ENCODE measurements around the gene KRT81. TPM values are rescaled to one million over a fixed set of nuclear protein-coding genes. Genes with fewer than 3 reads are reported as not detected.
"Not testable (repeated sequence)": the region's sequence is repeated elsewhere in the genome, so short reads cannot be mapped to it uniquely, and the experiment has no call there.

KRT81 gene
- total RNA-seq, 4 donors from 2014 or later: not detected

GRCh38 chr12:52296572-52297215, 5.4 kb upstream of the KRT81 start:
- TF ChIP-seq CTCF (IDR thresholded peaks at IDR 0.05) (no peak), POLR2A (IDR thresholded peaks at IDR 0.05) (no peak)
- Histone ChIP-seq H3K36me3 (no peaks in the 10 kb centered on the region), H3K27me3 (peaks cover 0 to 57% (median 0%) of the 10 kb centered on the region in 4 donors), H3K4me3 (no peak overlapping the region), H3K27ac (no peak overlapping the region), H3K4me1 (no peaks in the 10 kb centered on the region), H3K9me3 (no peaks in the 10 kb centered on the region)
- 79 to 89% methylated on average over 5 of the region's 5 CpGs for WGBS, 2 donors
- DNase-seq: no peak
- intact Hi-C loops (cut with DNase I): no loop called here

- H3K4me1 ChIP-seq: no peaks in the 10 kb centered on the region
- no peaks in the 10 kb centered on the region for H3K36me3 ChIP-seq
- H3K27ac ChIP-seq: no peak overlapping the region
- no peak for DNase-seq
- TF ChIP-seq POLR2A (IDR thresholded peaks at IDR 0.05): no peak
- peaks cover 0 to 60% (median 0%) of the 10 kb centered on the region in 4 donors for H3K27me3 ChIP-seq
- intact Hi-C loops (cut with DNase I): no loop called here
- H3K4me3 ChIP-seq: no peak overlapping the region
- 69 to 73% methylated on average over 1 of the region's 1 CpG for WGBS, 2 donors
- no peaks in the 10 kb centered on the region for H3K9me3 ChIP-seq
These were observed 4.3 kb upstream of the KRT81 start for GRCh38 chr12:52295663-52296062.

- no peak for DNase-seq
- no peaks in the 10 kb centered on the region for H3K4me1 ChIP-seq
- no peak overlapping the region for H3K4me3 ChIP-seq
- H3K9me3 ChIP-seq: no peaks in the 10 kb centered on the region
- no peak for TF ChIP-seq CTCF (IDR thresholded peaks at IDR 0.05)
- TF ChIP-seq POLR2A (IDR thresholded peaks at IDR 0.05): no peak
- intact Hi-C loops (cut with DNase I): no loop called here
- 35 to 63% methylated on average over 1 of the region's 1 CpG for WGBS, 2 donors
- no peaks in the 10 kb centered on the region for H3K36me3 ChIP-seq
- H3K27me3 ChIP-seq: peaks cover 0 to 60% (median 0%) of the 10 kb centered on the region in 4 donors
- H3K27ac ChIP-seq: no peak overlapping the region
These were observed 3.5 kb upstream of the KRT81 start for GRCh38 chr12:52294803-52295202.

GRCh38 chr12:52293926-52294325, 2.6 kb upstream of the KRT81 start:
- 100% methylated on average over 1 of the region's 1 CpG; no CpG with 5 or more reads in 1 of the 2 donors for WGBS, 2 donors
- Histone ChIP-seq H3K27ac (no peak overlapping the region), H3K36me3 (no peaks in the 10 kb centered on the region), H3K9me3 (no peaks in the 10 kb centered on the region), H3K4me1 (no peaks in the 10 kb centered on the region), H3K27me3 (peaks cover 0 to 55% (median 0%) of the 10 kb centered on the region in 4 donors), H3K4me3 (no peak overlapping the region)
- intact Hi-C loops (cut with DNase I): no loop called here
- DNase-seq: no peak
- TF ChIP-seq POLR2A (IDR thresholded peaks at IDR 0.05) (no peak), CTCF (IDR thresholded peaks at IDR 0.05) (no peak)

DNA sequence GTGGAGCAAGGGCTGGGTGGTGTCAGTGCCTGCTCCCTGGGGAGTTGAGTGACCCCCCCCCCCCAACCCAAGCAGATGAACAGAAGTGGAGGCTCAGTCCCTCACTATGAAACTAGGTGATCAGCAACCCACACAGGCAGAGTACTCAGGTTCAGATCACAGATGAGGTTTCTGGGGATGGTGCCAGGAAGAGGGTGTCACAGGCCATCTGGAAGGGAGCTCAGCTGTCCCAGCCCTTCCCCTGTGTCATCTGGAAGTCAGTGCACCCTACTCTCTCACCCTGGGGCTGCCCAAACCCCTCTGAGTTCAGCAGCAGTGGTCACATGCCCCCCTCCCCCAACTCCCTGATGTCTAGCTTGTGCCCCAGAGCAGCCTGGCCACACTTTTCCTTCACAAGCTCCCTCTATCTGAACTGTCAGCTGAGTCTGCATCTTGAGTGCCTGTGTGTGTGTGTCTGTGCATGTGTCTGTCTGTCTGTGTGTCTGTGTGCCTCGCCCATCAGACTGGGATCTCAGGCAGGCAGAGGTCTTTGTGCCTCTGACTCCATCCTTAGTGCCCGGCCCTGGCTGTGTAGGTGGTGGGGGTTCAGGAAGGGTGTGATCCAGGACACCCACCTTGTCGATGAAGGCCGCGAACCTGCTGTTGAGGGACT, 725 bp downstream of the KRT81 start:
- DNase-seq; intact Hi-C loops (cut with DNase I); H3K36me3 ChIP-seq: not testable (repeated sequence)

DNA sequence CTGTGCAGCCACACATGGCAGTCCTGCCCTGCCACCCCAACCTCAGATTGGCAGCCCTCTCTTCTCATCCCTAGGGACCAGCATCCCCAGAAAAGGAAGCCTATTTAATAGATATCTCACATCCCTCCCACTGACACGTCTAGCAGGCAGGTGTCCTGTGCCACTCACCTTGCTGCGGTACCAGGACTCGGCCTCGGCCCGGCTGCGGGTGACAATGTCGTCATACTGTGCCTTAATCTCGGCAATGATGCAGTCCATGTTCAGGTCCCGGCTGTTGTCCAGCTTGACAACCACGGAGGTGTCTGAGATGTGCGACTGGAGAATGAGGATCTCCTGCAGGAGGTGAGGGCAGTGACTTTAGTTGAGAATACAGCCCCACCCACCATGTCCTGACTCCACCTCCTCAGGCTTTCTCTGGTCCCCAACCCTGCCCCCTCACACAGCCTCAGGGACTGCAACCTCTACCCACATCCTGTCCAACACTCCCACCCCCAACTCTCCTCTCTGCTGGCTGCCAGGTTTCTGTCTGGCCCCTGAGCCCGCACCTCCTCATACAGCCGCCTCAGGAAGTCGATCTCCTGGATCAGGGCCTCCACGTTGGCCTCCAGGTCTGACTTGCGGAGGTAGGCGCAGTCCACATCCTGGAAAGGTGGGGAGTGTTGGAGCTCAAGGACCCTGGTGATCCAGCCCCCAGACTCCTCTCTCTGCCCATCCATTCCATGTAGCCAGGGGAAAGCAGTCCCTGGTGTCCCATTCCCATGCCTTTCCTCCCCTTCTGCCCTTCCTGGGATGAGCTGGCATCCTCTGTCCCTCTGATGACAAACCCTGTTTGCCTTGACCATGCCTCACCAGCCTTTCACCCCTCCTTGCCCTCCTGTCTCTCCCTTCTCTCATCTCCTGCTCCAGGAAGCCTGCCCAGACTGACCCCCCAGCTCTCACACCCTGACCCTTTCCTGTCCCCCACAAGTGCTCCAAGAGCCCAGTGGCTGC, 3.2 kb downstream of the KRT81 start:
- H3K4me3 ChIP-seq; H3K36me3 ChIP-seq; H3K4me1 ChIP-seq; DNase-seq; intact Hi-C loops (cut with DNase I); H3K27ac ChIP-seq; H3K9me3 ChIP-seq: not testable (repeated sequence)
- WGBS, 2 donors: 74 to 77% methylated on average over 6 of the region's 17 CpGs
- peaks cover 0 to 13% (median 0%) of the 10 kb centered on the region in 4 donors for H3K27me3 ChIP-seq

More for the DNA sequence above, 725 bp downstream of the KRT81 start:
- peaks cover 0 to 33% (median 0%) of the 10 kb centered on the region in 4 donors for H3K27me3 ChIP-seq
- not testable (repeated sequence) for H3K4me1 ChIP-seq, H3K4me3 ChIP-seq, H3K27ac ChIP-seq, H3K9me3 ChIP-seq
- WGBS, 2 donors: no CpG with 5 or more reads among the region's 5 CpGs
